DND-41 (cell line): ENCODE measurements around the gene NCS1.

Experiments used
- ATAC-seq: fragments of 200-7000 bp; cut with Tn5 transposase; 3 replicates; pipeline ENCODE4 v1.9.1; 2021; ENCODE audit warnings: low read depth; ENCODE audit not compliant: insufficient read depth
- DNase-seq: peaks from one replicate; pipeline ENCODE4 v3.0.0-alpha.2; 2020
- H2AFZ ChIP-seq: 2 replicates; pipeline ENCODE4 v1.6.0; 2012; ENCODE audit warnings: low read depth, low read length
- H3K27ac ChIP-seq: 2 replicates; pipeline ENCODE4 v1.5.1; 2012; ENCODE audit warnings: low read length, inconsistent platforms
- H3K27me3 ChIP-seq: fragments of 200-600 bp; sonication (generic); 2 replicates; pipeline ENCODE4 v1.6.0; 2012; ENCODE audit warnings: low read length, mild to moderate bottlenecking, inconsistent platforms; ENCODE audit not compliant: insufficient read depth, poor library complexity
- H3K36me3 ChIP-seq: 2 replicates; pipeline ENCODE4 v1.5.1; 2012; ENCODE audit warnings: low read length, inconsistent platforms; ENCODE audit not compliant: insufficient read depth
- H3K4me1 ChIP-seq: 2 replicates; pipeline ENCODE4 v1.5.1; 2012; ENCODE audit warnings: mild to moderate bottlenecking, low read length; ENCODE audit not compliant: insufficient read depth
- H3K4me2 ChIP-seq: 2 replicates; pipeline ENCODE4 v1.6.0; 2012; ENCODE audit warnings: mild to moderate bottlenecking, moderate library complexity, low read length, inconsistent platforms; ENCODE audit not compliant: insufficient read depth
- H3K4me3 ChIP-seq, 2 experiments: fragments of 200-600 bp in 1 of 2; shearing (Covaris generic) in 1 of 2; 2 replicates each; pipeline ENCODE4 v1.5.1; 2012 to 2016; ENCODE audit warnings: inconsistent platforms in 2 of 2, low read length in 2 of 2, mild to moderate bottlenecking in 2 of 2, low read depth in 1 of 2, moderate library complexity in 1 of 2
- H3K79me2 ChIP-seq: 2 replicates; pipeline ENCODE4 v1.6.0; 2012; ENCODE audit warnings: low read length, inconsistent platforms; ENCODE audit not compliant: insufficient read depth
- H3K9ac ChIP-seq: 2 replicates; pipeline ENCODE4 v1.6.0; 2012; ENCODE audit warnings: low read depth, mild to moderate bottlenecking, inconsistent platforms, low read length, moderate library complexity
- H3K9me3 ChIP-seq: 2 replicates; pipeline ENCODE4 v1.5.1; 2012; ENCODE audit warnings: low read length, moderate library complexity, mild to moderate bottlenecking, inconsistent platforms; ENCODE audit not compliant: insufficient read depth, severe bottlenecking
- H4K20me1 ChIP-seq: 2 replicates; pipeline ENCODE4 v1.6.0; 2012; ENCODE audit warnings: low read length; ENCODE audit not compliant: insufficient read depth
- EZH2 ChIP-seq: IDR thresholded peaks from 3 replicates; pipeline ENCODE4 v1.6.1; 2012; ENCODE audit warnings: borderline replicate concordance, low read depth, mild to moderate bottlenecking, moderate library complexity, low read length, inconsistent platforms; ENCODE audit not compliant: severe bottlenecking
- TF ChIP-seq, protein P1 (sequence below): IDR thresholded peaks from 2 replicates; pipeline ENCODE4 v1.5.1; 2012; ENCODE audit warnings: borderline replicate concordance, low read length, moderate library complexity, mild to moderate bottlenecking; ENCODE audit not compliant: poor library complexity, severe bottlenecking; ENCODE audit errors: extremely low read depth

The NCS1 gene

DNA sequence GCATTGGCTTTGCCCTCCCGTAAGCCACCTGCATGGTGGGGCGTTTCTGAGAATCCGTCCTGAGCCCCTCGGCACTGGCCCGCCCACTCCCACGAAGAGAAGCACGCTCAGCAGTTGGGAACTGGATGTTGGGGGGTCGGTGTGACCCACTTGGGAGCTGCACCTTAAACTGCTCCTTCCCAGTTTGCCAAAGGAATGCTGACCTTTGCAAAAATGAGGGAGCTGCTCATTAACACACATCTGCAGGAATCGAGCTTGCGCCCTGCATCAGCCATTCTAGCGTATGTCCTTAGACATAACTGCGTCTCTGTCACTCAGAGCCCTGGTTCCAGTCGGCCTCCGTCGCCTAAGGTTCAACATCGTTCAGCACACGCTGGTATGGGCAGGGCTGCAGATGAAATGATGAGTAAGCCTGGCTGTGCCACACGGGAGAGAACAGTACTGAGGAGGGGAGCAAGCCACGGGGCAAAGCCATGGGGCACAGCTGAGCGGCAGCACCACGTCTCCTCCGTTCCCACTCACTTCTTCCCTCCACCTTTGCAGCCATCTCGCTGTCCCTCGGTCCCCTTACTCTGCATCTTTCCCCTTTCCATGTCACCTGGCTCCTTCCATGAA, 28.8 kb upstream of the NCS1 start:
- no peaks in the 10 kb centered on the region for H3K27me3 ChIP-seq
- H3K9me3 ChIP-seq = no peaks in the 10 kb centered on the region
- TF ChIP-seq, protein P1, sequence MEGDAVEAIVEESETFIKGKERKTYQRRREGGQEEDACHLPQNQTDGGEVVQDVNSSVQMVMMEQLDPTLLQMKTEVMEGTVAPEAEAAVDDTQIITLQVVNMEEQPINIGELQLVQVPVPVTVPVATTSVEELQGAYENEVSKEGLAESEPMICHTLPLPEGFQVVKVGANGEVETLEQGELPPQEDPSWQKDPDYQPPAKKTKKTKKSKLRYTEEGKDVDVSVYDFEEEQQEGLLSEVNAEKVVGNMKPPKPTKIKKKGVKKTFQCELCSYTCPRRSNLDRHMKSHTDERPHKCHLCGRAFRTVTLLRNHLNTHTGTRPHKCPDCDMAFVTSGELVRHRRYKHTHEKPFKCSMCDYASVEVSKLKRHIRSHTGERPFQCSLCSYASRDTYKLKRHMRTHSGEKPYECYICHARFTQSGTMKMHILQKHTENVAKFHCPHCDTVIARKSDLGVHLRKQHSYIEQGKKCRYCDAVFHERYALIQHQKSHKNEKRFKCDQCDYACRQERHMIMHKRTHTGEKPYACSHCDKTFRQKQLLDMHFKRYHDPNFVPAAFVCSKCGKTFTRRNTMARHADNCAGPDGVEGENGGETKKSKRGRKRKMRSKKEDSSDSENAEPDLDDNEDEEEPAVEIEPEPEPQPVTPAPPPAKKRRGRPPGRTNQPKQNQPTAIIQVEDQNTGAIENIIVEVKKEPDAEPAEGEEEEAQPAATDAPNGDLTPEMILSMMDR = no peak
- TF ChIP-seq EZH2 = no peak
- ATAC-seq = no peak
- no peaks in the 10 kb centered on the region for H3K79me2 ChIP-seq
- no peaks in the 10 kb centered on the region for H3K4me1 ChIP-seq
- no peak overlapping the region for H3K4me2 ChIP-seq
- H3K9ac ChIP-seq = no peak overlapping the region
- no peak overlapping the region for H2AFZ ChIP-seq
- H4K20me1 ChIP-seq = no peaks in the 10 kb centered on the region
- H3K4me3 ChIP-seq = no peak overlapping the region
- H3K27ac ChIP-seq = no peak overlapping the region
- DNase-seq = no peak
- no peaks in the 10 kb centered on the region for H3K36me3 ChIP-seq

DNA sequence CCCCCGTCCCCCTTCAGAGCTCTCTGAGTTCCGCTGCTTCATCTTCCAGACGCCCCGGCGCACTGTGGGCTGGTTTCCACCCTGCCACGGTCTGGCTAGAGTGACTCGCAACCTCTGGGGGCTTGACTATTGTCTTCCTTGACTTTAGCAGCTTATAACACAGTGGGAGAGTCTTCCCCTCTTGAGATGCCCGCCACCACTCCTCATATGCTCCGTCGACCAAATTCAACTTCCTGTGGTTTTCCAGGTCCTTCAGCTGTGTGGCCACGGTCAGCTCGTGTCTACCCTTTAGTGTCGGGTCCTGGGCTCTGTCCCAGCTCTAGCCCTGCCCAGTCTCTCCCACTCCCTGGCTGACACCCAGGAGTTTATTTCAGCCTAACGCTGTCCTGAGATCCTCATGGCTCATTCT, 28.2 kb upstream of the NCS1 start:
- Histone ChIP-seq H3K9ac (no peak overlapping the region), H3K4me3 (no peak overlapping the region), H3K27me3 (no peaks in the 10 kb centered on the region), H4K20me1 (no peaks in the 10 kb centered on the region), H3K27ac (no peak overlapping the region), H3K9me3 (no peaks in the 10 kb centered on the region), H3K79me2 (no peaks in the 10 kb centered on the region), H3K4me2 (no peak overlapping the region), H3K4me1 (no peaks in the 10 kb centered on the region), H3K36me3 (no peaks in the 10 kb centered on the region), H2AFZ (no peak overlapping the region)
- no peak for TF ChIP-seq EZH2
- TF ChIP-seq, protein P1 = no peak
- DNase-seq (no peak), ATAC-seq (0 out of 3 replicates have a peak, but pooled peaks have one; percentile 24)

DNA sequence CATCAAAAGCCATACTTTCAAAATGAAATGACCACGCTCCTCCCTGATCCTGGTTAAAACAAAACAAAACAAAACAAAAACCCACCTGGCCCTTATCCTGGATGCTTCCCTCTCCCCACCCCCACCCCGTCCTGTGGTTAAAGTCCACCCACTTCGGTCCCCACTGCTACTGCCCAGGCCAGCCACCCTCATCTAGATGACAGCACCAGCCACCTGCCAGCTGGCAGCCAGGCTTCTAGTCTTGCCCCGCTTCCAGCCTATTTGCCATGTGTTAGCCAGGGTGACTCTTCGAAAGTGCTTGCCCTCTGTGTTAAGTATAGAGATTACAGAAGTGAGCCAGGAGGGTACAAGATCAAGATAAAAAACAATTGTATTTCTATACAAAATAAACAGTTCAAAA, 27.5 kb upstream of the NCS1 start:
- no peak overlapping the region for H3K27ac ChIP-seq
- H2AFZ ChIP-seq = no peak overlapping the region
- H3K4me1 ChIP-seq = no peaks in the 10 kb centered on the region
- no peaks in the 10 kb centered on the region for H3K36me3 ChIP-seq
- H3K27me3 ChIP-seq = no peaks in the 10 kb centered on the region
- no peak for TF ChIP-seq EZH2
- TF ChIP-seq, protein P1 = no peak
- no peaks in the 10 kb centered on the region for H3K79me2 ChIP-seq
- no peaks in the 10 kb centered on the region for H3K9me3 ChIP-seq
- H3K4me3 ChIP-seq = no peak overlapping the region
- no peak overlapping the region for H3K9ac ChIP-seq
- ATAC-seq = no peak
- no peak overlapping the region for H3K4me2 ChIP-seq
- no peaks in the 10 kb centered on the region for H4K20me1 ChIP-seq
- no peak for DNase-seq
